Colon (tissue), 2 donors: ENCODE data around the gene TP53I13.

ENCODE experiments used
- FAIRE-seq: peaks from 2 replicates; lab custom pipeline; 2012; peaks lifted over from hg19 to GRCh38; lab: Jason Lieb, UNC
- donor health status: control.
- donor health status: control.

Gene TP53I13

GRCh38 chr17:29593591-29594518, 25.4 kb downstream of the TP53I13 start:
- no peak for FAIRE-seq

- FAIRE-seq: no peak
Measured at GRCh38 chr17:29594519-29595090, 26.1 kb downstream of the TP53I13 start.

GRCh38 chr17:29595107-29595942, 26.8 kb downstream of the TP53I13 start:
- FAIRE-seq: no peak

GRCh38 chr17:29595943-29596774, 27.7 kb downstream of the TP53I13 start:
- FAIRE-seq: no peak

- no peak for FAIRE-seq
Measured at GRCh38 chr17:29596811-29597210, 28.3 kb downstream of the TP53I13 start.

- FAIRE-seq: no peak
Measured at GRCh38 chr17:29597361-29598172, 29.1 kb downstream of the TP53I13 start.

- no peak for FAIRE-seq
Measured at GRCh38 chr17:29603109-29603674, 34.7 kb downstream of the TP53I13 start.

GRCh38 chr17:29607557-29608195, 39.2 kb downstream of the TP53I13 start:
- no peak for FAIRE-seq

GRCh38 chr17:29608986-29609385, 40.5 kb downstream of the TP53I13 start:
- FAIRE-seq: no peak

- no peak for FAIRE-seq
Measured at GRCh38 chr17:29610395-29610794, 41.9 kb downstream of the TP53I13 start.

GRCh38 chr17:29611351-29612093, 43.0 kb downstream of the TP53I13 start:
- no peak for FAIRE-seq

- no peak for FAIRE-seq
Measured at GRCh38 chr17:29612094-29612403, 43.5 kb downstream of the TP53I13 start.

GRCh38 chr17:29612404-29613280, 44.1 kb downstream of the TP53I13 start:
- no peak for FAIRE-seq

GRCh38 chr17:29613352-29613837, 44.9 kb downstream of the TP53I13 start:
- FAIRE-seq: no peak

- FAIRE-seq: no peak
Measured at GRCh38 chr17:29613856-29614255, 45.4 kb downstream of the TP53I13 start.

- FAIRE-seq: no peak
Measured at GRCh38 chr17:29614349-29615047, 46.0 kb downstream of the TP53I13 start.

- FAIRE-seq: no peak
Measured at GRCh38 chr17:29615048-29615385, 46.5 kb downstream of the TP53I13 start.
